Mesothelial cell of epicardium (in vitro differentiated cells): ENCODE measurements around the gene NCBP3. TPM values are rescaled to one million over a fixed set of nuclear protein-coding genes. Genes with fewer than 3 reads are reported as not detected.
A peak's percentile ranks its signal among the peaks of the same experiment; 100 is the strongest.

Experiments
- DNase-seq, 2 experiments: peaks; one replicate each; pipeline ENCODE4 v3.0.0; 2021; ENCODE audit warnings: low spot score in 2 of 2; ENCODE audit not compliant: unreplicated experiment in 2 of 2
- H3K27ac Mint-ChIP-seq: 2 replicates; pipeline ENCODE4 v1.8.0; 2021; ENCODE audit warnings: mixed read lengths
- H3K27me3 Mint-ChIP-seq: 2 replicates; pipeline ENCODE4 v1.8.0; 2021; ENCODE audit warnings: low read depth, mixed read lengths
- H3K36me3 Mint-ChIP-seq: 2 replicates; pipeline ENCODE4 v1.8.0; 2021; ENCODE audit warnings: mixed read lengths
- H3K4me1 Mint-ChIP-seq: 2 replicates; pipeline ENCODE4 v1.8.0; 2021; ENCODE audit warnings: mixed read lengths
- H3K4me3 Mint-ChIP-seq: 2 replicates; pipeline ENCODE4 v1.8.0; 2021; ENCODE audit warnings: mild to moderate bottlenecking, moderate library complexity, mixed read lengths
- H3K9me3 Mint-ChIP-seq: 2 replicates; pipeline ENCODE4 v1.8.0; 2021; ENCODE audit warnings: mixed read lengths
- CTCF ChIP-seq: fragments of 200-600 bp; sonication (generic); IDR thresholded peaks from one replicate; pipeline ENCODE4 v1.5.0; 2021; ENCODE audit warnings: antibody characterized with exemption; ENCODE audit not compliant: unreplicated experiment
- total RNA-seq: library from RNA; stranded (reverse); gene quantifications from 3 replicates; pipeline ENCODE4 v1.2.1, GENCODE V29; 2021

The NCBP3 gene
- total RNA-seq, 1 donor from 2014 or later = 97.0 TPM

DNA sequence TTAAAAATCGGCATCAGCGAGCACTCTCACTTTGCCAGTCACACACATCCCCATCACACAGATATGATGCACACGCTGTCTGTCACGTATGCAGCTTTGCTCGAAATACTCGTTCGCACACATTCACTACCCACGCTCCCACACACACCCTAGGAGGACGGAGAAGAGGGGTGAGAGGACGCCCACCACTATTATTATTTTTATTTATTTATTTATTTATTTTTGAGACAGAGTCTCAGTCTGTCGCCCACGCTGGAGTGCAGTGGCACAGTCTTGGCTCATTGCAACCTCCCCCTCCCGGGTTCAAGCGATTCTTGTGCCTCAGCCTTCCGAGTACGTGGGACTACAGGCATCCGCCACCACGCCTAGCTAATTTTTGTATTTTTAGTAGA is 92.0 kb downstream of the NCBP3 start:
- no peak for TF ChIP-seq CTCF
- H3K4me3 Mint-ChIP-seq = peak overlapping the region; percentile 55
- no peaks in the 10 kb centered on the region for H3K27me3 Mint-ChIP-seq
- no peaks in the 10 kb centered on the region for H3K36me3 Mint-ChIP-seq
- peaks cover 6% of the 10 kb centered on the region for H3K4me1 Mint-ChIP-seq
- H3K9me3 Mint-ChIP-seq = no peaks in the 10 kb centered on the region
- H3K27ac Mint-ChIP-seq = peak overlapping the region; percentile 73
- no peak for DNase-seq

DNA sequence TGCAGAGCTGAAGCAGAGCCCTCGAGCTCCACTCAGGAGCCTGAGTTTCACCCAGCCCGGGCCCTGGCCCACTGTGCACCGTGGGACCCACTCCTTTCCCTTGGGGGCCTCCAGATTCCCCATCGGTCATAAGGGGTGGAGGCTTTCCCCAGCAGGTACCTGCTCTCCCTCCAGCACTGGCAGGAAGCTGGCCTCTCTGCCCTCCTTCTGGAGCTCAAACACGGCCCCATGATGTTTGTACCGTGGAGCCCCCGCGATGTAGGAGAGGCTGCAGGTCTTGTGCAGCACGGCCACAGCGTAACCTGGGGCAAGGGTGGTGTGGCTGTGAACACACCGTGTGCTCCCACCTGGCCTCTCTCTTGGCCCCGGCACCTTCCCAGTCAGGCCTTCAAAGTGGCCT is 92.4 kb downstream of the NCBP3 start:
- no peak overlapping the region for H3K4me3 Mint-ChIP-seq
- H3K27ac Mint-ChIP-seq = no peak overlapping the region
- H3K27me3 Mint-ChIP-seq = peaks cover 3% of the 10 kb centered on the region
- H3K36me3 Mint-ChIP-seq = no peaks in the 10 kb centered on the region
- H3K4me1 Mint-ChIP-seq = peaks cover 6% of the 10 kb centered on the region
- TF ChIP-seq CTCF = no peak
- H3K9me3 Mint-ChIP-seq = no peaks in the 10 kb centered on the region
- DNase-seq = no peak

Other genes starting within 250 kb of the NCBP3 start
- gene TRPV1, start 236.8 kb downstream of the NCBP3 start, total RNA-seq = 9.5 to 14.2 TPM (median 11.6 TPM) in 3 replicates
- gene SHPK, start 210.0 kb downstream of the NCBP3 start, total RNA-seq = 17.6 to 19.3 TPM (median 18.9 TPM) in 3 replicates
- gene CTNS, start 209.5 kb downstream of the NCBP3 start, total RNA-seq = 11.1 to 13.4 TPM (median 12.0 TPM) in 3 replicates
- gene TAX1BP3, start 177.7 kb downstream of the NCBP3 start, total RNA-seq = 133 to 136 TPM (median 135 TPM) in 3 replicates
- gene EMC6, start 177.4 kb downstream of the NCBP3 start, total RNA-seq = 33.1 to 36.5 TPM (median 33.6 TPM) in 3 replicates
- 0.18 to 0.66 TPM (median 0.24 TPM) in 3 replicates for gene P2RX5, start 150.1 kb downstream of the NCBP3 start, total RNA-seq
- 4.2 to 5.2 TPM (median 4.4 TPM) in 3 replicates for gene HASPIN, start 122.3 kb downstream of the NCBP3 start, total RNA-seq
- 19.8 to 20.6 TPM (median 20.4 TPM) in 3 replicates for gene ITGAE, start 45.1 kb downstream of the NCBP3 start, total RNA-seq
- gene CAMKK1, start 46.8 kb upstream of the NCBP3 start, total RNA-seq = 3.8 to 4.3 TPM (median 4.3 TPM) in 3 replicates
- 0.16 to 0.22 TPM (median 0.18 TPM) in 3 replicates for gene P2RX1, start 70.2 kb upstream of the NCBP3 start, total RNA-seq
- gene ATP2A3, start 118.2 kb upstream of the NCBP3 start, total RNA-seq = 4.1 to 4.6 TPM (median 4.1 TPM) in 3 replicates